22Rv1 (cell line): ENCODE measurements around the gene KCNK18.

Source experiments
- H3K27ac ChIP-seq: fragments of 450-650 bp; 2 replicates; pipeline ENCODE4 v1.5.1; 2017
- ZFX ChIP-seq: fragments of 450-650 bp; IDR thresholded peaks from 2 replicates; pipeline ENCODE4 v1.6.1; 2017; ENCODE audit warnings: antibody characterized with exemption, borderline replicate concordance
- TF ChIP-seq, protein P1 (sequence below): fragments of 450-650 bp; IDR thresholded peaks from 2 replicates; pipeline ENCODE4 v1.5.1; 2017; ENCODE audit warnings: mild to moderate bottlenecking

The KCNK18 gene

DNA sequence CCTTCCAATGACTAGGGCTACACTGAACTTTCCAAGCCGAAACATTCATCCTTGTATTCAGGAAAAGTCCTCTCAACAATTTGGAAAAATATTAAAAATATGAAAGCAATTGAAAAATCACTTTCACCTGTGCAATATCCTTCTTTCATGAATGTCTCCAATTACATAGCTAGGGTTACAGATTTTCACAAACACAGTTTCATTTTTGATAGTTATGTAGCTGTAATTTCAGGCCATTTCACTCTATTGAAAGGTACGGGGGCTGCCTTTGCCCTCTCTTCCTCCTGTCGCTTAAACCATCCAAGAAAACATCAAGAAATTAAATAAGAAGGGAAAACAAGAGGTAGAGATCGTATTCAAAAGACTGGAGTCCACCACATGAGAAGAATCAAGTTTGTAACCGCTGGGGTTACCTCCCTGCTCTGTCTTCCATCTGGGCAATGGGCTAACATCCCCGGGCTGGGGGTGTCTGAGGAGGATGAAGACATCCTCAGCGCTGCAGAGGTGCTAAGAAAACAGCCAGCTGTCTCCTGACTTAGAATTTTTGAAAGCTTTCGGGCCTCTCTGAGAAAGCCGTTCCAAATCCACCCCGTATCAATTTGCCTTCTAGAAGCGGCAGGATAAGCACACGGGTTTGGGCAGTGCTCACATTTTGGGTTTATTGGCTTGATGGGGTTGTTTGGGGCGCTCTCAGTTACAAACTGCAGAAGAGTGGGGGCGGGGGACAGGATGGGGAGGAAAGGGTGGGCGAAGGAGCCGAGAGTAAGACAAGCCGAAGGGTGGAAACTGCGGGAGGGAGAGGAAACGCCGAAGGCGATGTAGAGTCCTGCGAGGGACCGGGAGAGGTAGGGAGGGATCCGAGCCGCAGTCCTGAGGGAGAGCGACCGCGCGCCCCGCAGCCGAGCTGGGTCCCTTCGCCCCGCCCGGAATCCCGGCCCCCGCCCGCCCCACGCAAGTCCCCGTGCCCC lies 34.9 kb upstream of the KCNK18 start:
- no peak overlapping the region for H3K27ac ChIP-seq
- no peak for TF ChIP-seq ZFX
- TF ChIP-seq, protein P1, sequence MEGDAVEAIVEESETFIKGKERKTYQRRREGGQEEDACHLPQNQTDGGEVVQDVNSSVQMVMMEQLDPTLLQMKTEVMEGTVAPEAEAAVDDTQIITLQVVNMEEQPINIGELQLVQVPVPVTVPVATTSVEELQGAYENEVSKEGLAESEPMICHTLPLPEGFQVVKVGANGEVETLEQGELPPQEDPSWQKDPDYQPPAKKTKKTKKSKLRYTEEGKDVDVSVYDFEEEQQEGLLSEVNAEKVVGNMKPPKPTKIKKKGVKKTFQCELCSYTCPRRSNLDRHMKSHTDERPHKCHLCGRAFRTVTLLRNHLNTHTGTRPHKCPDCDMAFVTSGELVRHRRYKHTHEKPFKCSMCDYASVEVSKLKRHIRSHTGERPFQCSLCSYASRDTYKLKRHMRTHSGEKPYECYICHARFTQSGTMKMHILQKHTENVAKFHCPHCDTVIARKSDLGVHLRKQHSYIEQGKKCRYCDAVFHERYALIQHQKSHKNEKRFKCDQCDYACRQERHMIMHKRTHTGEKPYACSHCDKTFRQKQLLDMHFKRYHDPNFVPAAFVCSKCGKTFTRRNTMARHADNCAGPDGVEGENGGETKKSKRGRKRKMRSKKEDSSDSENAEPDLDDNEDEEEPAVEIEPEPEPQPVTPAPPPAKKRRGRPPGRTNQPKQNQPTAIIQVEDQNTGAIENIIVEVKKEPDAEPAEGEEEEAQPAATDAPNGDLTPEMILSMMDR: no peak

DNA sequence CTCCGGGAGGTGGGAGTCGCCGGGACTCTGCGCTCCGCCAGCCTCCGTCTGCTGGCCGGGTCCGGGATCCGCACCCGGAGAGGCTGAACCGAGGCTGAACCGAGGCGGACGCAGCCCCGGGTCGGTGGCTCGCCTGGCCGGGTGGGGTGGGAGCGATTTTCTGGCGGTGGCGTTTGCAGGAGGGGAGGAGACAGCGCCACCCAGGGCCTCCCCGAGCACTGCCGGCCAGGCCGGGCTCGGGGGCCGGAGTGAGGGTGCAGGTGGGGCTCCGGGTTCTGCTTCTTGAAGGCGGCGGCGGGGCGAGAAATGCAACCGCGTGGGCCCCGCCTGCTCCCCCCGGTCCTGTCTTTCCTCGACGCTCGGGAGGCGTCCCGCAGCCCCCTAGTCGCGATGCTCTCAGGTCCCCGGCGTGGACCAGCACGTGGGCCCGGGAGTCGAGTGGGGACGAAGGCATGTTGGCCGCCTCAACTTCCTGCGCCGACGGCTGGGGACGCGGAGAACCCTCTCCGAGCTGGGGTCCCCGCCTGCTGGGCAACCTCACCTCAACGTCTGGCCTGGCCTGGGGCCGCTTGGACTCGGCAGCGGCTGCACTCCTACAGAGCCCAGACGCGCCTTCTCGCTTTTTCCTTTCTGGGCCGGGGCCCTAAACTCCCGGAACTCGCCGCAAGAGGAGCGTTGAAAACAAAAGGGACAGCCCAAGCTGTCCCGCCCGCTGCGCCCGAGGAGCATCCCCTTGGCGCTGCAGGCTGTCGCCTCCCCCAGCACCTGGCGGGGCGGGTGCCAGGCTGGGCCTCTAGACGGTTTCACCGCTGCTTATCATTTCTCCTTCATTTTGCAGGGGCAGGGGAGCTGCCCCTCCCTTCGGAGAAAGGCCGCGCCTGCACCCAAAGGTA lies 34.0 kb upstream of the KCNK18 start:
- H3K27ac ChIP-seq: no peak overlapping the region
- TF ChIP-seq ZFX: no peak
- TF ChIP-seq, protein P1: peak; percentile 68

DNA sequence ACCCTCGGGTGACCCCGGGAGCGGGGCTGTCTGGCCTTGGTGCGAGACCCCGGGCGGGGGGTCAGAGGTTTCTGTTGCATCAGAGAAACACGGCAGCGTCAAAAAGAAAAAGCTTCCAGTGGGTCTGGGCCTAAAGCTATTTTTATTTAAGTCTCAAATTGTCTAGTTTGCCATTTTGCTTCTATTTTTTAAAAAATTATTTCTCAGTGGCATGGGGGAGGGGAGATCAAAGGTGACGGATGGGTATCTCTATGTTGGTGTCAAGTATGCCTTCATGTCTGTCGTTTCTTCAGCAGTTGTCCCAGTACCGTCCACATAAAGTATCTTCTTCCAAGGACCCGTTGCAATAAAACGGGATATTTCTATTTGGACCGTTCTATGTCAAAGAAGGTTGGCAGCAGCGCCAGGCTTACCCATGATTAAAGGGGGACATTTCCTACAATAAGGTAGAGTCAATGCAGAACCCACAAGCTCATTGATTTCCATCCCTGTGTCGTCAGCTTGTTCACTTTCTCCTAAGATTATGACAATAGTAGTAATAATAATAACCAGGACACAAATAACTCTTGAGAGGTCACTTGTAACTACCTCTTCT lies 33.2 kb upstream of the KCNK18 start:
- H3K27ac ChIP-seq: no peak overlapping the region
- TF ChIP-seq, protein P1: no peak
- TF ChIP-seq ZFX: no peak

DNA sequence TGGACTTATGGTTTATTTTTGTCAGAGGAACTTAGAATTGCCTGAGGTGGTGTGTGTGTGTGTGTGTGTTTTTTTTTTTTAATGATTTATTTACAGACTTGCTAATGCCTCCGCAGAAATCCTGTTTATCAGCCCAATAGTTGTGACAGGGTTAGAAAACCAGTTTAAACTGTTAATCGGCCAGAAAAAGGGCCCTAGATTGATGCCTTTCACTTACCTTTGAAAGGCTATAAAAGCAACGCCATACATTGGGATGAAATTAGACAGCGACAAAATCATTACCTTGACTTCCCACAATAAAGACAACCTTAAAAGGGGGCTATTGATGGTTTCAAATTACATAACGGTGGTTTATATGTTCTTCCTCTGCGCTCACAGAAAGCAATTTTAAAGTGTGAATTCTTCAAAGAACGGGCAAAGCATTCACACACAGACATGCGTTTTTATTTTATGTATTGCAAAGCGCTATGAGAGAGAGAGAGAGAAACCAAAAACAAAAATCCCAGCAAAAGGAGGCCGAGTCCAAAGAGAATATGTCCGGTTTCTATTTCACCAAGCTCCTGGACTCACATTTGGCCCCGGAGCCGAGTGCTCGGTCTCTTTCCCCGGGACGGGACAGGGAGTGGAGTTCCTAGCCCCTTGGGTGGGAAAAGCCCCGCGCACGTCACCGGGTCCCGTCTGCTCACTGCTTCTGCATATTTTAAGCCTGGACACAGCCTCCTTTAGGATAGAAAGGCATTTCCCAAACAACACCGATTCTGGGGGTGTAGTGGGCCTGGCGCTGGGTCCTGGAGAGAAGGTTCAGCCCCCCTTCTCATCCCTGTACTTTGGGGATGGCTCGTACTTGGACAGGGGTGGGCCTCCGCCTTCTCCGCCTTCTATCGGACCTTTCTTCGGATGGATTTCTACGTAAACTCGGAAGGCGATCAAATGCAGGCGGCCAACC lies 32.4 kb upstream of the KCNK18 start:
- no peak overlapping the region for H3K27ac ChIP-seq
- TF ChIP-seq ZFX: no peak
- TF ChIP-seq, protein P1: no peak

DNA sequence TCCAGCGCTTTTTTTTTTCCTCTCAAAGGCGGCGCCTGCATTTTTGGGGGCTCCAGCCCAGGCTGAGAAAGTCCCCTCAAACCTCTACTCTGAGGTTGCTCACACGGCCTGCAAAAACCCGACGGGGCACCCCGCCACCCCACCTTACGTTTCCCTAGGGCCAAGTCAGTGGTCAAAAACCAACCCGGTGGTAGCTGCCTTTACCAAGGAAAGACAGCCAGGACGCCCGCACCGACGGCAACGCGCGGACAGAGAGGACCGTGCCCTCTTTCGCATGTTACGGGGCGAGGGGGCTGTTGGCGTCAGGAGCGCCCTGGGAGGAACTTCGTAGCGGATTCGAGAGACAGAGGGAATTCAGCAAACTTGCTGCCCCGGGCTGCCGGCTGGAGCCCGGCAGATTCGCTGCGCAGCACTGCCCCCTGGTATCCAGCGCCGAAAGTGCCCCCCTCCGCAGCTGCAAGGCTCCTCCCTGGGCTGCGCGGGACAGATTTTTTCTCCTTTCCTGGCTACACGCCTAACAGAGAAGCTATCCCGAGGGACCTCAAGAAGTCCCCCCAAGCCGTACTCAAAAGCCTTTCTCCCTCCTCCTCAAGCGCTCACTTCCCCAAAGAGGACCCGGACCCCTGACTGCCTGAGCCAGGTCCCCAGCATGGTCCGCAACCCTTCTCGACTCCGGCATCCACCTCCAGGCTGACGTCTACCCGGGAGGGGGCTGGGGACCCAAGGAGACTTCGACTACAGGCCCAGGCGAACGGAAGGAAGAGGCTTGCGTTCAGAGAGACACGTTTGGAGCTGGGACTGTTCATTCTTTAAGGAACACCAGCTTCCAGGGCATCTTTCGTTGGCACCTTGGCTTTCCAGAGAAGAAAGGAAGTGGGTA lies 31.5 kb upstream of the KCNK18 start:
- no peak for TF ChIP-seq ZFX
- TF ChIP-seq, protein P1: peak; percentile 79
- H3K27ac ChIP-seq: no peak overlapping the region
